ENCODE results near the gene MSI2.
A peak's percentile ranks its signal among the peaks of the same experiment; 100 is the strongest.

Gene MSI2

DNA sequence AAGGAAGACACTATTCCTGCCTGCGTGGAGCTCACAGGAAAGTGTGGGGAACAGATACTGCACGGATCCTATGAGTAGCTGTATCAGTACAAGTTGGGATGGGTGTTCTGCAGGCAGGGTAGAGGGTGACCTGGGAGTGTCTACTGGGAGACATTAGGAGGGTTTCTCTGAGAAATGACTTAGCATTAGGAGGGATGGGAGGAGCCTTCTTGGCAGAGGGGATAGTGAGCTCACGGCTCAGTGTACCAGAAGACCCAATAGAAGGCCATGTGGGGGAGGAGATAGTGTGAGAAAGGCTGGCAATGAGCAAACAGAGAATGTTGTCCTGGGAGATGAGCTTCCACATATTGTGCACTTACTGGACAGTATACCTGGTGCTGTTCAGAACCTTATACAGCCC, 109.1 kb downstream of the MSI2 start:
- Histone ChIP-seq H3K79me2 (ENCODE audit: control insufficient read depth, low read length) (peaks cover 98% of the 10 kb centered on the region), H3K27ac (ENCODE audit: low read depth, low read length) (0 out of 2 replicates have a peak overlapping the region, but pooled peaks have one; percentile 4), H4K20me1 (ENCODE audit: control insufficient read depth, insufficient read depth, low read depth, low read length) (peaks cover 14% of the 10 kb centered on the region; the same call in 1 of the 2 replicates), H3K36me3 (ENCODE audit: control insufficient read depth, low read length) (peaks cover 21% of the 10 kb centered on the region), H3K4me2 (ENCODE audit: low read length) (peak overlapping the region; percentile 67), H3K9me2 (replicated peaks; ENCODE audit: control insufficient read depth, low read length) (no peaks in the 10 kb centered on the region), H3K9me3 (ENCODE audit: control insufficient read depth, insufficient read depth, low read length) (no peaks in the 10 kb centered on the region), H3K4me1 (ENCODE audit: control insufficient read depth, low read length) (peaks cover 60% of the 10 kb centered on the region), H3K27me3 (ENCODE audit: control insufficient read depth, low read length) (no peaks in the 10 kb centered on the region), H3F3A (ENCODE audit: control insufficient read depth, insufficient read depth) (no peaks in the 10 kb centered on the region), H3K4me3 (ENCODE audit: low read length) (no peak overlapping the region)
- TF ChIP-seq EZH2phosphoT487 (IDR thresholded peaks at IDR 0.05; ENCODE audit: borderline replicate concordance, low read length), result no peak
- TF ChIP-seq, protein P1, sequence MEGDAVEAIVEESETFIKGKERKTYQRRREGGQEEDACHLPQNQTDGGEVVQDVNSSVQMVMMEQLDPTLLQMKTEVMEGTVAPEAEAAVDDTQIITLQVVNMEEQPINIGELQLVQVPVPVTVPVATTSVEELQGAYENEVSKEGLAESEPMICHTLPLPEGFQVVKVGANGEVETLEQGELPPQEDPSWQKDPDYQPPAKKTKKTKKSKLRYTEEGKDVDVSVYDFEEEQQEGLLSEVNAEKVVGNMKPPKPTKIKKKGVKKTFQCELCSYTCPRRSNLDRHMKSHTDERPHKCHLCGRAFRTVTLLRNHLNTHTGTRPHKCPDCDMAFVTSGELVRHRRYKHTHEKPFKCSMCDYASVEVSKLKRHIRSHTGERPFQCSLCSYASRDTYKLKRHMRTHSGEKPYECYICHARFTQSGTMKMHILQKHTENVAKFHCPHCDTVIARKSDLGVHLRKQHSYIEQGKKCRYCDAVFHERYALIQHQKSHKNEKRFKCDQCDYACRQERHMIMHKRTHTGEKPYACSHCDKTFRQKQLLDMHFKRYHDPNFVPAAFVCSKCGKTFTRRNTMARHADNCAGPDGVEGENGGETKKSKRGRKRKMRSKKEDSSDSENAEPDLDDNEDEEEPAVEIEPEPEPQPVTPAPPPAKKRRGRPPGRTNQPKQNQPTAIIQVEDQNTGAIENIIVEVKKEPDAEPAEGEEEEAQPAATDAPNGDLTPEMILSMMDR (IDR thresholded peaks at IDR 0.05; ENCODE audit: low read depth, low read length, poor library complexity, severe bottlenecking), result no peak

DNA sequence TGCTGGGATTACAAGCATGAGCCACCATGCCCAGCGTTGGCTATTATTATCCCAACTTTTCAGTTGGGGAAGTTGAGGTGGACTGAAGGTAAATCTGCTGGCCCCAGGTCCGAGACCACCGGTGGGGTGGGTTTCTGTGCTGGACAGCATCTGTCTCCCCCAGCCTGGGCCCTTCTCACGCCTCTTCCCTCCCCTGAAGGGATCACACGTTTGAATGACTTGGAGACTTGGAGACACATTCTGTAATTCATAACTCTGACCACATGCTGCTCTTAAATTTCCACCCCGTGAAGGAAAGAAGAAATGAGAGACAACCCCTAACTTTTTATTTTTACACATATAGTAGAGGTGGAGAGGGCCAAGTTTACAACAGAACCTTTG, 109.8 kb downstream of the MSI2 start:
- peaks cover 21% of the 10 kb centered on the region for H3K36me3 ChIP-seq (ENCODE audit: control insufficient read depth, low read length)
- peak overlapping the region; percentile 42 for H3K27ac ChIP-seq (ENCODE audit: low read depth, low read length)
- H4K20me1 ChIP-seq (ENCODE audit: control insufficient read depth, insufficient read depth, low read depth, low read length), result peaks cover 14% of the 10 kb centered on the region; the same call in 1 of the 2 replicates
- H3K9me3 ChIP-seq (ENCODE audit: control insufficient read depth, insufficient read depth, low read length), result no peaks in the 10 kb centered on the region
- no peaks in the 10 kb centered on the region for H3K9me2 ChIP-seq (replicated peaks; ENCODE audit: control insufficient read depth, low read length)
- H3K79me2 ChIP-seq (ENCODE audit: control insufficient read depth, low read length), result peaks cover 97% of the 10 kb centered on the region
- TF ChIP-seq, protein P1 (IDR thresholded peaks at IDR 0.05; ENCODE audit: low read depth, low read length, poor library complexity, severe bottlenecking), result no peak
- TF ChIP-seq EZH2phosphoT487 (IDR thresholded peaks at IDR 0.05; ENCODE audit: borderline replicate concordance, low read length), result no peak
- H3K4me2 ChIP-seq (ENCODE audit: low read length), result peak overlapping the region; percentile 67
- H3K4me1 ChIP-seq (ENCODE audit: control insufficient read depth, low read length), result peaks cover 56% of the 10 kb centered on the region
- H3F3A ChIP-seq (ENCODE audit: control insufficient read depth, insufficient read depth), result no peaks in the 10 kb centered on the region
- peak overlapping the region; percentile 57 for H3K4me3 ChIP-seq (ENCODE audit: low read length)
- no peaks in the 10 kb centered on the region for H3K27me3 ChIP-seq (ENCODE audit: control insufficient read depth, low read length)

DNA sequence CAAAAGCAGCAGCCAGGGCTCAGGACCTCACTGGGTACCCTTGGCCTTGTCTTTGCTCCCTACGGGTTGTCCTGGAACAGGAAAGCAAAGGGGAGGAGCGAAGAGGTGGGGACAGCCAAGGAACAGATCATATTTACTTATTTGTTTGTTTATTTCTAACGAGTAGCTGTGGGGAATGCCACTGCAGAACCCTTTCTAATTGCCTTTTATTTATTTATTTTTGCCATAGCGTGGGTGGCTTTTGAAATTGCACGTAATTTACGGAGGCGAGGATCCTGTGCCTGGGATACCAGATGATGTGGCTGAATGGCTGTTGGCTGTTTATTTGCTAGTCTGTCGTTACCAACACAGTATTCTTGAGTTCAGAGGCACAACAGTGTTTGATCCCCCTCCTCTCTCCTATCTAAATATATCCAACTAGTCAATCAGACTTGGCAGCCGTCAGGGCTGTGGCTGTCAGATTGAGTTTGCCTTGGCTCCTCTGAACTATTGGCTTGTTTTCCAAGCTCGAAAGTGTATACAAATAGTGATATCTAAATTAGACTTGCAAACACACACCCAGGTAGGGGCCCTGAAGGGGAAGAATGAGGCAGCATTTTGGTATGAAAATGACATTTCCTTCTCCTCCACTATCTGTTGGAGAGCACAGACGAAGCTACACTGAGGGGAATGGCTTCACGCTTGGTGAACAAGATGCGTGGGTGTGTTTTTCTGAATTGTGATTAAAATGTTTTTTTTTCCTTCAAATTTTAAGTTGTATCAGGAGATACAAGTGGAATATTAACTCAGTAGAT, 110.4 kb downstream of the MSI2 start:
- peaks cover 93% of the 10 kb centered on the region for H3K79me2 ChIP-seq (ENCODE audit: control insufficient read depth, low read length)
- no peaks in the 10 kb centered on the region for H3K9me2 ChIP-seq (replicated peaks; ENCODE audit: control insufficient read depth, low read length)
- peak overlapping the region; percentile 57 for H3K4me3 ChIP-seq (ENCODE audit: low read length)
- no peaks in the 10 kb centered on the region for H3K9me3 ChIP-seq (ENCODE audit: control insufficient read depth, insufficient read depth, low read length)
- peak overlapping the region; percentile 67 for H3K4me2 ChIP-seq (ENCODE audit: low read length)
- H4K20me1 ChIP-seq (ENCODE audit: control insufficient read depth, insufficient read depth, low read depth, low read length), result peaks cover 14% of the 10 kb centered on the region; the same call in 1 of the 2 replicates
- H3K27me3 ChIP-seq (ENCODE audit: control insufficient read depth, low read length), result no peaks in the 10 kb centered on the region
- TF ChIP-seq EZH2phosphoT487 (IDR thresholded peaks at IDR 0.05; ENCODE audit: borderline replicate concordance, low read length), result no peak
- TF ChIP-seq, protein P1 (IDR thresholded peaks at IDR 0.05; ENCODE audit: low read depth, low read length, poor library complexity, severe bottlenecking), result no peak
- H3K36me3 ChIP-seq (ENCODE audit: control insufficient read depth, low read length), result peaks cover 21% of the 10 kb centered on the region
- peaks cover 56% of the 10 kb centered on the region for H3K4me1 ChIP-seq (ENCODE audit: control insufficient read depth, low read length)
- peak overlapping the region; percentile 42 for H3K27ac ChIP-seq (ENCODE audit: low read depth, low read length)
- H3F3A ChIP-seq (ENCODE audit: control insufficient read depth, insufficient read depth), result no peaks in the 10 kb centered on the region

Measured in DOHH2 (cell line).